Measurements from ENCODE around the gene IFT20. TPM values are rescaled to one million over a fixed set of nuclear protein-coding genes. Genes with fewer than 3 reads are reported as not detected.

The IFT20 gene
- 11.6 TPM for total RNA-seq
- long read RNA-seq, partial matches to known transcripts = 1 of 5 reads
- long read RNA-seq, other reads (novel, unspliced or antisense) = 2 of 5 reads

- peak; percentile 99 for ATAC-seq
- peak; percentile 99 for DNase-seq (ENCODE audit: missing footprints)
- intact Hi-C loops (cut with DNase I) = loop anchor here (5.0 kb wide), 2 partner anchors 293 to 617 kb away; partner anchors contain the start of genes NLK and PHF12
Observed at GRCh38 chr17:28335201-28335958, at the start of gene IFT20, which contains the start of gene TNFAIP1. Gene IFT20, minus strand, starts transcription at chr17:28335472. Its CDS starts 3,487 bp downstream, at chr17:28331985. Gene TNFAIP1, plus strand, starts transcription at chr17:28335761. Its CDS starts 3,761 bp downstream, at chr17:28339522.

GRCh38 chr17:28385037-28385400 lies 49.7 kb upstream of the IFT20 start:
- ATAC-seq (no peak), DNase-seq (ENCODE audit: missing footprints) (no peak)
- intact Hi-C loops (cut with DNase I) = no loop called here

- intact Hi-C loops (cut with DNase I) = no loop called here
- peak; percentile 77 for DNase-seq (ENCODE audit: missing footprints)
- ATAC-seq = peak; percentile 78
Observed at GRCh38 chr17:28384281-28385036, 49.2 kb upstream of the IFT20 start.

GRCh38 chr17:28381141-28381825 lies 46.0 kb upstream of the IFT20 start:
- intact Hi-C loops (cut with DNase I) = no loop called here
- DNase-seq (ENCODE audit: missing footprints) (no peak), ATAC-seq (no peak)

- DNase-seq (ENCODE audit: missing footprints) (no peak), ATAC-seq (no peak)
- intact Hi-C loops (cut with DNase I) = no loop called here
Observed at GRCh38 chr17:28379814-28380801, 44.8 kb upstream of the IFT20 start.

GRCh38 chr17:28372945-28373274 lies 37.6 kb upstream of the IFT20 start:
- DNase-seq (ENCODE audit: missing footprints) = no peak
- no peak for ATAC-seq
- intact Hi-C loops (cut with DNase I) = no loop called here

GRCh38 chr17:28372203-28372944 lies 37.1 kb upstream of the IFT20 start:
- ATAC-seq (no peak), DNase-seq (ENCODE audit: missing footprints) (no peak)
- intact Hi-C loops (cut with DNase I) = no loop called here

GRCh38 chr17:28371245-28372202 lies 36.3 kb upstream of the IFT20 start, which contains the start of gene SARM1:
Gene SARM1, plus strand, starts transcription at chr17:28371694. Its CDS starts 339 bp downstream, at chr17:28372033.
- peak; percentile 89 for ATAC-seq
- intact Hi-C loops (cut with DNase I) = no loop called here
- DNase-seq (ENCODE audit: missing footprints) = peak; percentile 94

- ATAC-seq (no peak), DNase-seq (ENCODE audit: missing footprints) (no peak)
- intact Hi-C loops (cut with DNase I) = no loop called here
Observed at GRCh38 chr17:28370744-28371103, 35.5 kb upstream of the IFT20 start.

GRCh38 chr17:28370035-28370743 lies 34.9 kb upstream of the IFT20 start, which contains the start of gene VTN:
Gene VTN, minus strand, starts transcription at chr17:28370307. Its CDS starts 104 bp downstream, at chr17:28370203.
- intact Hi-C loops (cut with DNase I) = no loop called here
- DNase-seq (ENCODE audit: missing footprints) = no peak
- ATAC-seq = peak; percentile 48

GRCh38 chr17:28369684-28370034 lies 34.4 kb upstream of the IFT20 start:
- no peak for DNase-seq (ENCODE audit: missing footprints)
- no peak for ATAC-seq
- intact Hi-C loops (cut with DNase I) = no loop called here

GRCh38 chr17:28368915-28369683 lies 33.8 kb upstream of the IFT20 start:
- ATAC-seq (no peak), DNase-seq (ENCODE audit: missing footprints) (no peak)
- intact Hi-C loops (cut with DNase I) = no loop called here

GRCh38 chr17:28368306-28368831 lies 33.1 kb upstream of the IFT20 start:
- intact Hi-C loops (cut with DNase I) = no loop called here
- DNase-seq (ENCODE audit: missing footprints) (no peak), ATAC-seq (no peak)

GRCh38 chr17:28367641-28368305 lies 32.5 kb upstream of the IFT20 start:
- DNase-seq (ENCODE audit: missing footprints) (no peak), ATAC-seq (no peak)
- intact Hi-C loops (cut with DNase I) = no loop called here
